K562 (cell line): ENCODE results near the gene P2RX5. TPM values are rescaled to one million over a fixed set of nuclear protein-coding genes. Genes with fewer than 3 reads are reported as not detected.
A peak's percentile ranks its signal among the peaks of the same experiment; 100 is the strongest.

Experiments used
- ATAC-seq: fragments of 200-7000 bp; cut with Tn5 transposase; 3 replicates; pipeline ENCODE4 v1.9.1; 2020; ENCODE audit warnings: moderate library complexity
- Bru-seq: library from RNA; stranded (reverse); fragments of 400-500 nt; gene quantifications from one replicate; lab custom pipeline; 2021; lab: Mats Ljungman, UMichigan
- BruChase-seq, 2 experiments: library from RNA; stranded (reverse); fragments of 400-500 nt; gene quantifications; one replicate each; lab custom pipeline; 2021; lab: Mats Ljungman, UMichigan
- BruUV-seq: library from RNA; stranded (reverse); fragments of 400-500 nt; replicated peaks from 2 replicates; lab custom pipeline; 2021; lab: Mats Ljungman, UMichigan
- CTCF ChIA-PET: fragments of 300-600 bp; formaldehyde crosslinking; extraction: SDS; loops from one replicate; lab custom pipeline; 2021; ENCODE audit warnings: low intra/inter-chr PET ratio; lab: Yijun Ruan, JAX
- POLR2A ChIA-PET: fragments of 300-600, 350-650 bp; sonication (Branson Sonifier 250); formaldehyde crosslinking; extraction: SDS; loops from one replicate; lab custom pipeline; 2021; ENCODE audit warnings: antibody characterized with exemption, inconsistent platforms; lab: Yijun Ruan, JAX
- DNase-seq, 4 experiments: peaks; one replicate each; pipeline versions ENCODE4 v3.0.0 to v3.0.0-alpha.2; 2011 to 2018; ENCODE audit warnings: low spot score in 3 of 4, mixed read lengths in 3 of 4; ENCODE audit errors: extremely low read depth in 1 of 4
- FAIRE-seq: peaks from 2 replicates; lab custom pipeline; 2011; peaks lifted over from hg19 to GRCh38; lab: Jason Lieb, UNC
- H2AFZ ChIP-seq: 2 replicates; pipeline ENCODE4 v1.6.0; 2011; ENCODE audit warnings: low read depth, low read length, control low read depth, inconsistent platforms
- H3K27ac ChIP-seq: fragments of 200-600 bp; 3 replicates; pipeline ENCODE4 v1.8.0; 2011; ENCODE audit warnings: low read depth, mild to moderate bottlenecking, control low read depth, inconsistent platforms, low read length, moderate library complexity, mixed read lengths; ENCODE audit errors: extremely low read depth
- H3K27me3 ChIP-seq, 2 experiments: fragments of 300-600 bp in 1 of 2; 2 replicates in 1 of 2; 3 replicates in 1 of 2; pipeline versions ENCODE4 v1.6.0 to v1.8.0; 2011; ENCODE audit warnings: inconsistent platforms in 2 of 2, low read length in 2 of 2, mild to moderate bottlenecking in 1 of 2, mixed read lengths in 1 of 2, moderate library complexity in 1 of 2; ENCODE audit not compliant: control insufficient read depth in 2 of 2, insufficient read depth in 2 of 2
- H3K36me3 ChIP-seq: fragments of 300-600 bp; 3 replicates; pipeline ENCODE4 v1.8.0; 2011; ENCODE audit warnings: mild to moderate bottlenecking, low read length, inconsistent platforms; ENCODE audit not compliant: control insufficient read depth, insufficient read depth
- H3K4me1 ChIP-seq, 2 experiments: fragments of 200-600 bp in 1 of 2; replicated peaks in 1 of 2; 2 replicates in 1 of 2; 3 replicates in 1 of 2; pipeline versions ENCODE4 v1.5.1 to v1.8.0; 2011; ENCODE audit warnings: inconsistent platforms in 2 of 2, low read length in 2 of 2, mild to moderate bottlenecking in 1 of 2, mixed read lengths in 1 of 2, moderate library complexity in 1 of 2; ENCODE audit not compliant: control insufficient read depth in 2 of 2, insufficient read depth in 2 of 2
- H3K4me2 ChIP-seq: 2 replicates; pipeline ENCODE4 v1.6.1; 2011; ENCODE audit warnings: low read length, control low read depth, inconsistent platforms, mixed read lengths; ENCODE audit not compliant: insufficient read depth
- H3K4me3 ChIP-seq: fragments of 200-600 bp; sonication (generic), shearing (Covaris generic); 2 replicates; pipeline ENCODE4 v1.5.1; 2016; ENCODE audit warnings: control low read depth, inconsistent platforms
- H3K79me2 ChIP-seq: fragments of 200-600 bp; 3 replicates; pipeline ENCODE4 v1.8.0; 2011; ENCODE audit warnings: low read length, inconsistent platforms; ENCODE audit not compliant: control insufficient read depth, insufficient read depth
- H3K9ac ChIP-seq, 2 experiments: 2 replicates each; pipeline versions ENCODE4 v1.6.0 to v1.6.1; 2011; ENCODE audit warnings: low read depth in 2 of 2, low read length in 2 of 2, control low read depth in 1 of 2, inconsistent platforms in 1 of 2, mild to moderate bottlenecking in 1 of 2, mixed read lengths in 1 of 2; ENCODE audit not compliant: insufficient read depth in 1 of 2
- H3K9me1 ChIP-seq: one replicate; pipeline ENCODE4 v1.6.0; 2011; ENCODE audit warnings: inconsistent platforms, mild to moderate bottlenecking, low read length, moderate library complexity; ENCODE audit not compliant: control insufficient read depth, insufficient read depth
- H3K9me3 ChIP-seq: replicated peaks from 2 replicates; pipeline ENCODE4 v1.5.1; 2011; ENCODE audit warnings: low read depth, low read length, inconsistent platforms; ENCODE audit not compliant: control insufficient read depth, insufficient read depth
- H4K20me1 ChIP-seq: replicated peaks from 2 replicates; pipeline ENCODE4 v1.6.1; 2011; ENCODE audit warnings: low read length, inconsistent platforms, mixed read lengths; ENCODE audit not compliant: control insufficient read depth, insufficient read depth
- MYNN ChIP-seq, 2 experiments: sonication (generic); formaldehyde crosslinking in 1 of 2; IDR thresholded peaks; 2 replicates each; pipeline versions ENCODE4 v1.5.0 to v1.6.1; 2016 to 2020; ENCODE audit warnings: antibody characterized with exemption in 1 of 2, missing genetic modification reagents in 1 of 2
- PRPF4 ChIP-seq: fragments of 200-400 bp; formaldehyde crosslinking; IDR thresholded peaks from one replicate; pipeline ENCODE4 v1.6.1; 2017; ENCODE audit warnings: low read length, low read depth, mild to moderate bottlenecking; ENCODE audit not compliant: insufficient read depth, poor library complexity, severe bottlenecking
- RAD51 ChIP-seq: fragments of 450-650 bp; IDR thresholded peaks from 2 replicates; pipeline ENCODE4 v1.7.1; 2016; ENCODE audit warnings: low read depth, mild to moderate bottlenecking, borderline replicate concordance
- ZNF445 ChIP-seq: fragments of 250-450 bp; sonication (Bioruptor Pico); IDR thresholded peaks from 2 replicates; pipeline ENCODE4 v1.4.0; 2020; ENCODE audit warnings: low read depth, mild to moderate bottlenecking, moderate library complexity
- WGBS: fragments of 100-300 bp; shearing (Covaris generic); methylation state at CpG from one replicate; pipeline ENCODE4 v1.1.6; 2016; ENCODE audit warnings: low coverage, mixed read lengths; ENCODE audit not compliant: insufficient coverage; ENCODE audit errors: missing lambda C conversion rate; 5-methylcytosine and 5-hydroxymethylcytosine counted together
- in situ Hi-C: fragments of 300-500 bp; cut with MboI; formaldehyde crosslinking; loops from 4 replicates; pipeline ENCODE4 v1.15.0; 2018; ENCODE audit warnings: inconsistent platforms, mixed read lengths
- intact Hi-C: fragments of 100-400 bp; cut with micrococcal nuclease; formaldehyde crosslinking; loops from 2 replicates; pipeline ENCODE4 v1.14.2; 2022
- long read RNA-seq, 3 experiments: library from polyadenylated mRNA in 2 of 3; library from RNA in 1 of 3; unstranded in 2 of 3; stranded (forward) in 1 of 3; transcript quantifications; one replicate each; pipeline ENCODE4 v2.0.0, GENCODE V29; 2019 to 2022
- polyA minus RNA-seq, 3 experiments: library from RNA; depleted of rRNA, polyadenylated mRNA; stranded (reverse); fragments of >200 nt; gene quantifications; 2 replicates each; pipeline ENCODE4 v1.2.3, GENCODE V29; 2011
- polyA plus RNA-seq, 8 experiments: library from polyadenylated mRNA; depleted of rRNA in 4 of 8; stranded (reverse) in 5 of 8; unstranded in 3 of 8; fragments of >200 nt; fragmentation: Nextera tagmentation in 2 of 8; fragmentation: Illumina TruSeq in 1 of 8; extraction: Ambion mirVana in 2 of 8; extraction: Trizol in 1 of 8; gene quantifications; 2 replicates each; pipeline versions ENCODE4 v1.2.1 to v1.2.3, GENCODE V29; 2011 to 2014; ENCODE audit warnings: inconsistent platforms in 1 of 8, missing spikeins in 1 of 8
- total RNA-seq, 7 experiments: library from RNA; depleted of rRNA in 6 of 7; stranded (reverse); fragments of >200 nt in 6 of 7; fragmentation: Illumina TruSeq in 2 of 7; extraction: Trizol in 2 of 7; gene quantifications; 2 replicates each; pipeline versions ENCODE4 v1.2.1 to v1.2.3, GENCODE V29; 2011 to 2021; ENCODE audit warnings: low replicate concordance in 1 of 7
- TF ChIP-seq, protein P1 (sequence below): sonication (generic); formaldehyde crosslinking; IDR thresholded peaks from 2 replicates; pipeline ENCODE4 v1.8.0; 2022; ENCODE audit warnings: missing genetic modification reagents, mild to moderate bottlenecking, moderate library complexity, borderline replicate concordance
- TF ChIP-seq, protein P2 (sequence below): fragments of 150-350 bp; conservative IDR thresholded peaks from 2 replicates; pipeline ENCODE4 v1.6.1; 2014; ENCODE audit warnings: low read length

Gene P2RX5, protein sequence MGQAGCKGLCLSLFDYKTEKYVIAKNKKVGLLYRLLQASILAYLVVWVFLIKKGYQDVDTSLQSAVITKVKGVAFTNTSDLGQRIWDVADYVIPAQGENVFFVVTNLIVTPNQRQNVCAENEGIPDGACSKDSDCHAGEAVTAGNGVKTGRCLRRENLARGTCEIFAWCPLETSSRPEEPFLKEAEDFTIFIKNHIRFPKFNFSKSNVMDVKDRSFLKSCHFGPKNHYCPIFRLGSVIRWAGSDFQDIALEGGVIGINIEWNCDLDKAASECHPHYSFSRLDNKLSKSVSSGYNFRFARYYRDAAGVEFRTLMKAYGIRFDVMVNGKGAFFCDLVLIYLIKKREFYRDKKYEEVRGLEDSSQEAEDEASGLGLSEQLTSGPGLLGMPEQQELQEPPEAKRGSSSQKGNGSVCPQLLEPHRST
- 3.7 and 10.0 TPM in 2 replicates for total RNA-seq (2011; cell fraction: chromatin; rRNA removed; ENCODE audit: low replicate concordance)
- 4.3 and 7.7 TPM in 2 replicates for total RNA-seq (2011; cell fraction: nucleolus; rRNA removed)
- total RNA-seq (2011; cell fraction: nucleoplasm; rRNA removed), result 2.3 and 4.7 TPM in 2 replicates
- total RNA-seq (2014; rRNA removed) (1.3 and 1.8 TPM in 2 replicates), total RNA-seq (2014; rRNA removed; fragmentation: Illumina TruSeq; extraction: Trizol) (0.35 and 1.5 TPM in 2 replicates), total RNA-seq (2015; rRNA removed; fragmentation: Illumina TruSeq; extraction: Trizol) (0.87 and 1.5 TPM in 2 replicates), total RNA-seq (2021) (1.6 and 1.8 TPM in 2 replicates), polyA plus RNA-seq (2011; rRNA removed) (2.7 and 4.0 TPM in 2 replicates), polyA plus RNA-seq (2014; fragmentation: Illumina TruSeq; extraction: Trizol) (1.1 and 1.6 TPM in 2 replicates), polyA plus RNA-seq (2014; fragmentation: Nextera tagmentation; extraction: Ambion mirVana) (under 1 TPM; 0.31 to 0.61 TPM), polyA plus RNA-seq (2014; rRNA removed) (0.49 and 1.2 TPM in 2 replicates), polyA minus RNA-seq (2011; rRNA and poly(A)+ RNA removed) (1.0 and 2.8 TPM in 2 replicates), Bru-seq, nascent RNA (percentile 37 among the genes with signal in this experiment), BruChase-seq, experiment 1, labeled RNA remaining after a 2-hour chase (percentile 20 among the genes with signal in this experiment), BruChase-seq, experiment 2, labeled RNA remaining after a 6-hour chase (percentile 38 among the genes with signal in this experiment)
- polyA plus RNA-seq (2011; cell fraction: cytosol; rRNA removed), result 2.2 and 4.5 TPM in 2 replicates
- polyA plus RNA-seq (2011; cell fraction: nucleus; rRNA removed), result 4.0 and 10.8 TPM in 2 replicates
- 2.0 and 2.1 TPM in 2 replicates for polyA plus RNA-seq (2012)
- 3.1 and 4.7 TPM in 2 replicates for polyA minus RNA-seq (2011; cell fraction: cytosol; rRNA and poly(A)+ RNA removed)
- polyA minus RNA-seq (2011; cell fraction: nucleus; rRNA and poly(A)+ RNA removed), result 1.8 and 3.2 TPM in 2 replicates
- long read RNA-seq, experiment 1, partial matches to known transcripts, result 0 of 4 reads
- long read RNA-seq, experiment 1, other reads (novel, unspliced or antisense), result 2 of 4 reads
- long read RNA-seq, experiment 2, partial matches to known transcripts, result 1 of 3 reads
- long read RNA-seq, experiment 2, other reads (novel, unspliced or antisense), result 0 of 3 reads
- long read RNA-seq, experiment 3, partial matches to known transcripts, result 0 of 1 reads
- long read RNA-seq, experiment 3, other reads (novel, unspliced or antisense), result 0 of 1 reads

DNA sequence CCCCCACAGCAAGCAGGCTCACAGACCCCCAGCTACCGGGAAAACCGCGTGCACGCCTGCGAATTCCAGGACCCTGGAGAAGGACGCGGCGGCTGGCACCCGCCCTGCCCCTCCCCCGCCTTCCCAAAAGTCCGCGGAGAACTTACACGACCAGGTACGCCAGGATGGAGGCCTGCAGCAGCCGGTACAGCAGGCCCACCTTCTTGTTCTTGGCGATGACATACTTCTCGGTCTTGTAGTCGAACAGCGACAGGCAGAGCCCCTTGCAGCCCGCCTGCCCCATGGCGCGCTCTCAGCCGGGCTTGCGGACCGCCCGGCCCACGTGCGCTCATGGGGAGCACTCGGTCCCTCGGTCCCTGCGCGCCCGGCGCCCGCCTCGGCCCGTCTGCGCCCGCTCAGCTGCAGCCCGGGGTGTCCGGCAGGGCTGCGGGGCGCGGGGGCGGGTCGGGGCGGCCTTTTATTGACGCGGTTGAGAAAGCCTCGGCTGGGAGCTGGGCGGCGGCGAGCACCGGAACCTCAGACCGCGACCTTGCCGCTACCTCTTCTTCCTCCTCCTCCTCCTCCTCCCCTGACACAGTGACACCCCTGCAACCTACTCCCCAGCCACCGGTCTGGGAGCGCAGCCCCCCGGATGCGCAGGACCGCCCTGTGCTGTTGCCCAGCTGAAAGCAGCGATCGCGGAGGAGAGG lies at the start of gene P2RX5:
TSS of gene P2RX5 (minus strand) at position 433 of the 689 bp plus-strand sequence. CDS start at position 283, 150 bp downstream.
- intact Hi-C loops, result loop anchor here (10.0 kb wide), 1 partner anchor 91 kb away; the partner anchor contains the start of gene TRPV1
- H4K20me1 ChIP-seq, result no peaks in the 10 kb centered on the region
- H3K9ac ChIP-seq, result peak within 1 kb of the TSS in 1 of 2 experiments; percentile 86; a peak in 2 of 4 replicates
- no peaks in the 10 kb centered on the region for H3K79me2 ChIP-seq
- BruUV-seq, result no TSS peak
- no peaks in the 10 kb centered on the region; the same call in 1 of the 2 replicates for H3K9me3 ChIP-seq
- POLR2A ChIA-PET, result interaction anchor here (0.6 kb wide), 1 partner anchor 321 kb away, joined by 3 read pairs; no protein-coding TSS in a partner anchor
- ATAC-seq, result peak; percentile 62
- peak; percentile 20 to 57 (median 46) for DNase-seq
- H3K27ac ChIP-seq, result no peak within 1 kb of the TSS
- 14% methylated on average over 27 of the region's 65 CpGs for WGBS
- H3K4me2 ChIP-seq, result peak within 1 kb of the TSS; percentile 55
- no peaks in the 10 kb centered on the region for H3K36me3 ChIP-seq
- peak within 1 kb of the TSS; percentile 72 for H2AFZ ChIP-seq
- FAIRE-seq, result no peak
- CTCF ChIA-PET, result no interaction called here
- in situ Hi-C loops, result no loop called here
- H3K4me1 ChIP-seq, result peaks cover 0 to 24% of the 10 kb centered on the region in 2 experiments; a peak in 2 of 5 replicates
- H3K27me3 ChIP-seq, result no peaks in the 10 kb centered on the region
- no peaks in the 10 kb centered on the region for H3K9me1 ChIP-seq
- H3K4me3 ChIP-seq, result peak within 1 kb of the TSS; percentile 19; the same call in 1 of the 2 replicates
- TF ChIP-seq MYNN (IDR thresholded peaks at IDR 0.05), result no peak
- TF ChIP-seq MYNN (CRISPR knock-in tag; IDR thresholded peaks at IDR 0.05), result no peak
- TF ChIP-seq RAD51, result no peak
- no peak for TF ChIP-seq PRPF4
- TF ChIP-seq, protein P1, sequence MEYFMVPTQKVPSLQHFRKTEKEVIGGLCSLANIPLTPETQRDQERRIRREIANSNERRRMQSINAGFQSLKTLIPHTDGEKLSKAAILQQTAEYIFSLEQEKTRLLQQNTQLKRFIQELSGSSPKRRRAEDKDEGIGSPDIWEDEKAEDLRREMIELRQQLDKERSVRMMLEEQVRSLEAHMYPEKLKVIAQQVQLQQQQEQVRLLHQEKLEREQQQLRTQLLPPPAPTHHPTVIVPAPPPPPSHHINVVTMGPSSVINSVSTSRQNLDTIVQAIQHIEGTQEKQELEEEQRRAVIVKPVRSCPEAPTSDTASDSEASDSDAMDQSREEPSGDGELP (CRISPR knock-in tag), result peak; percentile 11; the same call in 1 of the 2 replicates
- TF ChIP-seq, protein P2, sequence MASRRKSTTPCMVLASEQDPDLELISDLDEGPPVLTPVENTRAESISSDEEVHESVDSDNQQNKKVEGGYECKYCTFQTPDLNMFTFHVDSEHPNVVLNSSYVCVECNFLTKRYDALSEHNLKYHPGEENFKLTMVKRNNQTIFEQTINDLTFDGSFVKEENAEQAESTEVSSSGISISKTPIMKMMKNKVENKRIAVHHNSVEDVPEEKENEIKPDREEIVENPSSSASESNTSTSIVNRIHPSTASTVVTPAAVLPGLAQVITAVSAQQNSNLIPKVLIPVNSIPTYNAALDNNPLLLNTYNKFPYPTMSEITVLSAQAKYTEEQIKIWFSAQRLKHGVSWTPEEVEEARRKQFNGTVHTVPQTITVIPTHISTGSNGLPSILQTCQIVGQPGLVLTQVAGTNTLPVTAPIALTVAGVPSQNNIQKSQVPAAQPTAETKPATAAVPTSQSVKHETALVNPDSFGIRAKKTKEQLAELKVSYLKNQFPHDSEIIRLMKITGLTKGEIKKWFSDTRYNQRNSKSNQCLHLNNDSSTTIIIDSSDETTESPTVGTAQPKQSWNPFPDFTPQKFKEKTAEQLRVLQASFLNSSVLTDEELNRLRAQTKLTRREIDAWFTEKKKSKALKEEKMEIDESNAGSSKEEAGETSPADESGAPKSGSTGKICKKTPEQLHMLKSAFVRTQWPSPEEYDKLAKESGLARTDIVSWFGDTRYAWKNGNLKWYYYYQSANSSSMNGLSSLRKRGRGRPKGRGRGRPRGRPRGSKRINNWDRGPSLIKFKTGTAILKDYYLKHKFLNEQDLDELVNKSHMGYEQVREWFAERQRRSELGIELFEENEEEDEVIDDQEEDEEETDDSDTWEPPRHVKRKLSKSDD, result no peak
- no peak for TF ChIP-seq ZNF445 (CRISPR knock-in tag)
